Progenitor cell of endocrine pancreas (in vitro differentiated cells): ENCODE measurements around the gene SLC9A9. TPM values are rescaled to one million over a fixed set of nuclear protein-coding genes. Genes with fewer than 3 reads are reported as not detected.

ENCODE experiments used
- DNase-seq: peaks from one replicate; pipeline ENCODE4 v3.0.0; 2021; ENCODE audit warnings: low spot score; ENCODE audit not compliant: unreplicated experiment
- H3K27ac Mint-ChIP-seq: 2 replicates; pipeline ENCODE4 v1.8.0; 2021; ENCODE audit warnings: mild to moderate bottlenecking, moderate library complexity, mixed read lengths
- H3K27me3 Mint-ChIP-seq: 2 replicates; pipeline ENCODE4 v1.8.0; 2021; ENCODE audit warnings: mixed read lengths
- H3K36me3 Mint-ChIP-seq: 2 replicates; pipeline ENCODE4 v1.8.0; 2022; ENCODE audit warnings: mixed read lengths; ENCODE audit not compliant: insufficient read depth
- H3K4me1 Mint-ChIP-seq: 2 replicates; pipeline ENCODE4 v1.8.0; 2021; ENCODE audit warnings: low read depth, mixed read lengths
- H3K4me3 Mint-ChIP-seq: 2 replicates; pipeline ENCODE4 v1.8.0; 2021; ENCODE audit warnings: low read depth, mild to moderate bottlenecking, moderate library complexity, mixed read lengths
- H3K9me3 Mint-ChIP-seq: 2 replicates; pipeline ENCODE4 v1.8.0; 2021; ENCODE audit warnings: low read depth, mixed read lengths
- CTCF ChIP-seq: fragments of 200-600 bp; sonication (generic); IDR thresholded peaks from one replicate; pipeline ENCODE4 v1.5.0; 2021; ENCODE audit warnings: antibody characterized with exemption, mild to moderate bottlenecking; ENCODE audit not compliant: unreplicated experiment
- total RNA-seq: library from RNA; stranded (reverse); gene quantifications from 2 replicates; pipeline ENCODE4 v1.2.1, GENCODE V29; 2021

Gene SLC9A9
- total RNA-seq, 1 donor from 2014 or later = 0.17 TPM

- no peak overlapping the region for H3K27ac Mint-ChIP-seq
- H3K4me3 Mint-ChIP-seq = no peak overlapping the region
- H3K9me3 Mint-ChIP-seq = no peaks in the 10 kb centered on the region
- H3K4me1 Mint-ChIP-seq = peaks cover 9% of the 10 kb centered on the region
- DNase-seq = no peak
- H3K27me3 Mint-ChIP-seq = no peaks in the 10 kb centered on the region
- H3K36me3 Mint-ChIP-seq = no peaks in the 10 kb centered on the region
- no peak for TF ChIP-seq CTCF
Observed at GRCh38 chr3:143594206-143594605, 254.1 kb downstream of the SLC9A9 start.

GRCh38 chr3:143590660-143591059 is 257.6 kb downstream of the SLC9A9 start:
- no peak overlapping the region for H3K27ac Mint-ChIP-seq
- H3K9me3 Mint-ChIP-seq = no peaks in the 10 kb centered on the region
- no peak for DNase-seq
- H3K4me3 Mint-ChIP-seq = no peak overlapping the region
- H3K36me3 Mint-ChIP-seq = no peaks in the 10 kb centered on the region
- no peak for TF ChIP-seq CTCF
- peaks cover 7% of the 10 kb centered on the region for H3K4me1 Mint-ChIP-seq
- no peaks in the 10 kb centered on the region for H3K27me3 Mint-ChIP-seq

- Mint-ChIP-seq H3K27me3 (peaks cover 7% of the 10 kb centered on the region), H3K27ac (no peak overlapping the region), H3K4me1 (peaks cover 3% of the 10 kb centered on the region), H3K36me3 (no peaks in the 10 kb centered on the region), H3K9me3 (no peaks in the 10 kb centered on the region), H3K4me3 (no peak overlapping the region)
- no peak for DNase-seq
- TF ChIP-seq CTCF = no peak
Observed at GRCh38 chr3:143586576-143586975, 261.7 kb downstream of the SLC9A9 start.

- peaks cover 3% of the 10 kb centered on the region for H3K4me1 Mint-ChIP-seq
Observed at GRCh38 chr3:143585720-143586456, 262.4 kb downstream of the SLC9A9 start.

GRCh38 chr3:143584474-143584873 is 263.8 kb downstream of the SLC9A9 start:
- no peak overlapping the region for H3K4me3 Mint-ChIP-seq
- H3K27ac Mint-ChIP-seq = no peak overlapping the region
- no peak for DNase-seq

More at GRCh38 chr3:143585720-143586456, 262.4 kb downstream of the SLC9A9 start:
- no peaks in the 10 kb centered on the region for H3K9me3 Mint-ChIP-seq
- TF ChIP-seq CTCF = no peak
- peaks cover 11% of the 10 kb centered on the region for H3K27me3 Mint-ChIP-seq
- DNase-seq = no peak
- H3K4me3 Mint-ChIP-seq = no peak overlapping the region
- H3K36me3 Mint-ChIP-seq = no peaks in the 10 kb centered on the region
- H3K27ac Mint-ChIP-seq = no peak overlapping the region

More at GRCh38 chr3:143584474-143584873, 263.8 kb downstream of the SLC9A9 start:
- no peaks in the 10 kb centered on the region for H3K36me3 Mint-ChIP-seq
- H3K9me3 Mint-ChIP-seq = no peaks in the 10 kb centered on the region
- H3K4me1 Mint-ChIP-seq = no peaks in the 10 kb centered on the region
- TF ChIP-seq CTCF = no peak
- peaks cover 13% of the 10 kb centered on the region for H3K27me3 Mint-ChIP-seq
